Neural cell (in vitro differentiated cells): ENCODE results near the gene USP48. TPM values are rescaled to one million over a fixed set of nuclear protein-coding genes. Genes with fewer than 3 reads are reported as not detected.

Experiments used
- H2AFZ ChIP-seq: fragments of 200-600, 300-800 bp; sonication (generic), shearing (Covaris generic); 2 replicates; pipeline ENCODE4 v1.6.0; 2014; ENCODE audit warnings: low read depth, mild to moderate bottlenecking, antibody characterized with exemption, low read length, moderate library complexity
- H3F3A ChIP-seq: fragments of 200-600 bp; shearing (Covaris generic); 2 replicates; pipeline ENCODE4 v1.6.1; 2016; ENCODE audit warnings: mild to moderate bottlenecking, moderate library complexity, mixed read lengths, antibody characterized with exemption, low read length; ENCODE audit not compliant: insufficient read depth, poor library complexity, severe bottlenecking
- H3K27ac ChIP-seq: fragments of 200-600, 300-800 bp; sonication (generic), shearing (Covaris generic); 2 replicates; pipeline ENCODE4 v1.5.1; 2014; ENCODE audit warnings: mild to moderate bottlenecking, low read length, moderate library complexity
- H3K27me3 ChIP-seq: fragments of 300-800, 200-600 bp; sonication (generic), shearing (Covaris generic); 2 replicates; pipeline ENCODE4 v1.6.0; 2014; ENCODE audit warnings: mild to moderate bottlenecking, low read depth, low read length, moderate library complexity; ENCODE audit not compliant: insufficient read depth
- H3K36me3 ChIP-seq: fragments of 300-800, 200-600 bp; sonication (generic), shearing (Covaris generic); 2 replicates; pipeline ENCODE4 v1.5.1; 2014; ENCODE audit warnings: mild to moderate bottlenecking, antibody characterized with exemption, low read length, moderate library complexity; ENCODE audit not compliant: insufficient read depth
- H3K4me2 ChIP-seq: fragments of 300-800, 200-600 bp; sonication (generic), shearing (Covaris generic); 2 replicates; pipeline ENCODE4 v1.6.0; 2014; ENCODE audit warnings: mild to moderate bottlenecking, low read length
- H3K4me3 ChIP-seq: fragments of 300-800, 200-600 bp; sonication (generic), shearing (Covaris generic); 2 replicates; pipeline ENCODE4 v1.5.1; 2014; ENCODE audit warnings: mild to moderate bottlenecking, low read length, moderate library complexity
- H3K79me2 ChIP-seq: fragments of 200-600 bp; shearing (Covaris generic); replicated peaks from 2 replicates; pipeline ENCODE4 v1.6.0; 2014; ENCODE audit warnings: mild to moderate bottlenecking, low read length, moderate library complexity; ENCODE audit not compliant: insufficient read depth
- H3K9ac ChIP-seq: fragments of 300-800, 200-600 bp; sonication (generic), shearing (Covaris generic); 2 replicates; pipeline ENCODE4 v1.6.1; 2016; ENCODE audit warnings: mild to moderate bottlenecking, low read length, mixed read lengths
- H3K9me2 ChIP-seq: fragments of 200-600 bp; shearing (Covaris generic); 2 replicates; pipeline ENCODE4 v1.6.1; 2016; ENCODE audit warnings: mild to moderate bottlenecking, low read length, mixed read lengths; ENCODE audit not compliant: insufficient read depth
- H3K9me3 ChIP-seq: fragments of 200-600, 300-800 bp; sonication (generic), shearing (Covaris generic); 2 replicates; pipeline ENCODE4 v1.6.1; 2016; ENCODE audit warnings: mild to moderate bottlenecking, mixed run types, low read length, moderate library complexity, mixed read lengths
- H4K20me1 ChIP-seq: fragments of 200-600 bp; shearing (Covaris generic); 2 replicates; pipeline ENCODE4 v1.6.1; 2016; ENCODE audit warnings: mild to moderate bottlenecking, mixed run types; ENCODE audit not compliant: insufficient read depth
- CTCF ChIP-seq: fragments of 450-650 bp; IDR thresholded peaks from 2 replicates; pipeline ENCODE4 v1.5.1; 2014; ENCODE audit warnings: antibody characterized with exemption, mild to moderate bottlenecking, moderate library complexity; ENCODE audit not compliant: poor library complexity, severe bottlenecking
- EP300 ChIP-seq: fragments of 450-650 bp; conservative IDR thresholded peaks from 2 replicates; pipeline ENCODE4 v1.6.1; 2014; ENCODE audit warnings: antibody characterized with exemption, mild to moderate bottlenecking, moderate library complexity; ENCODE audit not compliant: poor library complexity, severe bottlenecking
- EZH2 ChIP-seq: fragments of 200-600, 300-800 bp; shearing (Covaris generic), sonication (generic); IDR thresholded peaks from 2 replicates; pipeline ENCODE4 v1.6.1; 2014; ENCODE audit warnings: antibody characterized with exemption, low read length, borderline replicate concordance, mild to moderate bottlenecking; ENCODE audit not compliant: insufficient read depth, poor library complexity, severe bottlenecking
- MXI1 ChIP-seq: fragments of 450-650 bp; conservative IDR thresholded peaks from 2 replicates; pipeline ENCODE4 v1.6.1; 2014; ENCODE audit warnings: antibody characterized with exemption, mild to moderate bottlenecking; ENCODE audit not compliant: poor library complexity, severe bottlenecking
- REST ChIP-seq: IDR thresholded peaks from 2 replicates; pipeline ENCODE4 v1.6.1; 2012; ENCODE audit warnings: borderline replicate concordance
- SMC3 ChIP-seq: fragments of 450-650 bp; conservative IDR thresholded peaks from 2 replicates; pipeline ENCODE4 v1.6.1; 2014; ENCODE audit warnings: antibody characterized with exemption, mild to moderate bottlenecking, moderate library complexity; ENCODE audit not compliant: poor library complexity
- TAF1 ChIP-seq: IDR thresholded peaks from 2 replicates; pipeline ENCODE4 v1.6.1; 2012; ENCODE audit warnings: low read depth
- polyA plus RNA-seq: library from polyadenylated mRNA; depleted of rRNA; stranded (reverse); fragments of >200 nt; gene quantifications from 2 replicates; pipeline ENCODE4 v1.2.3, GENCODE V29; 2014

The USP48 gene
- polyA plus RNA-seq, 1 donor from 2014 or later = 67.2 TPM

- no peak overlapping the region for H2AFZ ChIP-seq
- no peak overlapping the region for H3K9ac ChIP-seq
- H3K36me3 ChIP-seq = no peaks in the 10 kb centered on the region
- no peak overlapping the region for H3K4me3 ChIP-seq
- TF ChIP-seq MXI1 (no peak), CTCF (no peak), EZH2 (no peak), TAF1 (no peak), REST (no peak)
- no peaks in the 10 kb centered on the region for H3F3A ChIP-seq
- H3K27me3 ChIP-seq = no peaks in the 10 kb centered on the region
- no peaks in the 10 kb centered on the region for H3K9me3 ChIP-seq
- H4K20me1 ChIP-seq = no peaks in the 10 kb centered on the region
- no peak overlapping the region for H3K27ac ChIP-seq
- no peak overlapping the region for H3K4me2 ChIP-seq
- H3K9me2 ChIP-seq = no peaks in the 10 kb centered on the region
- H3K79me2 ChIP-seq = no peaks in the 10 kb centered on the region
Measured at GRCh38 chr1:21640653-21641052, 142.3 kb downstream of the USP48 start.

- H3K9me2 ChIP-seq = no peaks in the 10 kb centered on the region
- no peaks in the 10 kb centered on the region for H3F3A ChIP-seq
- H3K36me3 ChIP-seq = no peaks in the 10 kb centered on the region
- H3K27ac ChIP-seq = no peak overlapping the region
- H2AFZ ChIP-seq = no peak overlapping the region
- H3K9me3 ChIP-seq = no peaks in the 10 kb centered on the region
- no peak for TF ChIP-seq SMC3
- no peak for TF ChIP-seq REST
- TF ChIP-seq MXI1 = no peak
- no peak for TF ChIP-seq EP300
- H3K9ac ChIP-seq = no peak overlapping the region
- no peak overlapping the region for H3K4me3 ChIP-seq
- no peaks in the 10 kb centered on the region for H3K27me3 ChIP-seq
- no peaks in the 10 kb centered on the region for H4K20me1 ChIP-seq
- no peak overlapping the region for H3K4me2 ChIP-seq
- no peaks in the 10 kb centered on the region for H3K79me2 ChIP-seq
Measured at GRCh38 chr1:21639594-21640041, 143.3 kb downstream of the USP48 start.
